ENCODE measurements around the gene CAV2. TPM values are rescaled to one million over a fixed set of nuclear protein-coding genes. Genes with fewer than 3 reads are reported as not detected.
A peak's percentile ranks its signal among the peaks of the same experiment; 100 is the strongest.

The CAV2 gene
- total RNA-seq, 1 donor from 2014 or later = 161 TPM

GRCh38 chr7:116553168-116553964, 53.8 kb downstream of the CAV2 start:
- H3K9ac ChIP-seq (ENCODE audit: low read length) = no peak overlapping the region
- H3K27me3 ChIP-seq (ENCODE audit: insufficient read depth, low read length) = no peaks in the 10 kb centered on the region
- H3K27ac Mint-ChIP-seq (ENCODE audit: unreplicated experiment) = peak overlapping the region; percentile 79
- H3K9me3 Mint-ChIP-seq (ENCODE audit: unreplicated experiment) = no peaks in the 10 kb centered on the region
- H3K27ac ChIP-seq (ENCODE audit: low read depth, low read length) = no peak overlapping the region
- peaks cover 17% of the 10 kb centered on the region for H3K4me1 Mint-ChIP-seq (ENCODE audit: low read depth, unreplicated experiment)
- TF ChIP-seq EZH2 (IDR thresholded peaks at IDR 0.05; ENCODE audit: insufficient read depth, low read length) (no peak), CTCF (IDR thresholded peaks at IDR 0.05; ENCODE audit: insufficient read depth, low read depth, low read length) (no peak)
- peaks cover 51% of the 10 kb centered on the region for H4K20me1 ChIP-seq (ENCODE audit: insufficient read depth, low read length)
- no peak for DNase-seq (ENCODE audit: low read depth)
- FAIRE-seq = no peak
- H3K79me2 ChIP-seq (ENCODE audit: insufficient read depth, low read length) = peaks cover 93% of the 10 kb centered on the region
- no peaks in the 10 kb centered on the region for H3K9me3 ChIP-seq (ENCODE audit: insufficient read depth, low read depth, low read length)
- peaks cover 51% of the 10 kb centered on the region for H3K36me3 ChIP-seq (ENCODE audit: insufficient read depth, low read length)
- H2AFZ ChIP-seq (ENCODE audit: low read depth, low read length) = no peak overlapping the region
- H3K4me3 ChIP-seq (ENCODE audit: insufficient read depth, low read depth, low read length) = no peak overlapping the region
- H3K4me1 ChIP-seq (ENCODE audit: insufficient read depth, low read length) = peaks cover 3% of the 10 kb centered on the region
- peak overlapping the region; percentile 40 for H3K4me3 Mint-ChIP-seq (ENCODE audit: unreplicated experiment)
- peaks cover 16% of the 10 kb centered on the region for H3K36me3 Mint-ChIP-seq (ENCODE audit: low read depth, unreplicated experiment)
- no peak overlapping the region for H3K4me2 ChIP-seq (ENCODE audit: low read length)
- H3K27me3 Mint-ChIP-seq (ENCODE audit: low read depth, unreplicated experiment) = no peaks in the 10 kb centered on the region

- Histone ChIP-seq H3K9me3 (ENCODE audit: insufficient read depth, low read depth, low read length) (no peaks in the 10 kb centered on the region), H4K20me1 (ENCODE audit: insufficient read depth, low read length) (peaks cover 43% of the 10 kb centered on the region), H3K4me1 (ENCODE audit: insufficient read depth, low read length) (peaks cover 3% of the 10 kb centered on the region), H3K4me3 (ENCODE audit: insufficient read depth, low read depth, low read length) (no peak overlapping the region), H2AFZ (ENCODE audit: low read depth, low read length) (no peak overlapping the region), H3K27me3 (ENCODE audit: insufficient read depth, low read length) (no peaks in the 10 kb centered on the region), H3K36me3 (ENCODE audit: insufficient read depth, low read length) (peaks cover 55% of the 10 kb centered on the region), H3K27ac (ENCODE audit: low read depth, low read length) (no peak overlapping the region), H3K79me2 (ENCODE audit: insufficient read depth, low read length) (peaks cover 83% of the 10 kb centered on the region), H3K9ac (ENCODE audit: low read length) (no peak overlapping the region), H3K4me2 (ENCODE audit: low read length) (no peak overlapping the region)
- FAIRE-seq = no peak
- Mint-ChIP-seq H3K4me3 (ENCODE audit: unreplicated experiment) (no peak overlapping the region), H3K9me3 (ENCODE audit: unreplicated experiment) (no peaks in the 10 kb centered on the region), H3K27me3 (ENCODE audit: low read depth, unreplicated experiment) (no peaks in the 10 kb centered on the region), H3K4me1 (ENCODE audit: low read depth, unreplicated experiment) (peaks cover 19% of the 10 kb centered on the region), H3K36me3 (ENCODE audit: low read depth, unreplicated experiment) (peaks cover 16% of the 10 kb centered on the region), H3K27ac (ENCODE audit: unreplicated experiment) (peak overlapping the region; percentile 65)
- no peak for DNase-seq (ENCODE audit: low read depth)
- TF ChIP-seq CTCF (IDR thresholded peaks at IDR 0.05; ENCODE audit: insufficient read depth, low read depth, low read length) = no peak
- no peak for TF ChIP-seq EZH2 (IDR thresholded peaks at IDR 0.05; ENCODE audit: insufficient read depth, low read length)
These were observed 54.9 kb downstream of the CAV2 start for GRCh38 chr7:116554436-116554835.

GRCh38 chr7:116554911-116555310, 55.4 kb downstream of the CAV2 start:
- Histone ChIP-seq H3K27ac (ENCODE audit: low read depth, low read length) (no peak overlapping the region), H3K36me3 (ENCODE audit: insufficient read depth, low read length) (peaks cover 57% of the 10 kb centered on the region), H3K27me3 (ENCODE audit: insufficient read depth, low read length) (no peaks in the 10 kb centered on the region), H4K20me1 (ENCODE audit: insufficient read depth, low read length) (peaks cover 39% of the 10 kb centered on the region), H3K9ac (ENCODE audit: low read length) (no peak overlapping the region), H3K4me2 (ENCODE audit: low read length) (no peak overlapping the region), H3K4me1 (ENCODE audit: insufficient read depth, low read length) (peaks cover 6% of the 10 kb centered on the region), H3K9me3 (ENCODE audit: insufficient read depth, low read depth, low read length) (no peaks in the 10 kb centered on the region), H3K4me3 (ENCODE audit: insufficient read depth, low read depth, low read length) (no peak overlapping the region), H2AFZ (ENCODE audit: low read depth, low read length) (no peak overlapping the region), H3K79me2 (ENCODE audit: insufficient read depth, low read length) (peaks cover 78% of the 10 kb centered on the region)
- peaks cover 19% of the 10 kb centered on the region for H3K36me3 Mint-ChIP-seq (ENCODE audit: low read depth, unreplicated experiment)
- H3K4me3 Mint-ChIP-seq (ENCODE audit: unreplicated experiment) = no peak overlapping the region
- H3K27ac Mint-ChIP-seq (ENCODE audit: unreplicated experiment) = peak overlapping the region; percentile 65
- H3K27me3 Mint-ChIP-seq (ENCODE audit: low read depth, unreplicated experiment) = no peaks in the 10 kb centered on the region
- H3K9me3 Mint-ChIP-seq (ENCODE audit: unreplicated experiment) = no peaks in the 10 kb centered on the region
- DNase-seq (ENCODE audit: low read depth) (no peak), FAIRE-seq (no peak)
- peaks cover 21% of the 10 kb centered on the region for H3K4me1 Mint-ChIP-seq (ENCODE audit: low read depth, unreplicated experiment)
- TF ChIP-seq CTCF (IDR thresholded peaks at IDR 0.05; ENCODE audit: insufficient read depth, low read depth, low read length) (no peak), EZH2 (IDR thresholded peaks at IDR 0.05; ENCODE audit: insufficient read depth, low read length) (no peak)

All from astrocyte (in vitro differentiated cells and primary cell).